HG02938 (cell line): ENCODE measurements around the gene FPGS.

Experiments used
- ATAC-seq: cut with Tn5 transposase; IDR thresholded peaks from one replicate; pipeline ENCODE4 v1.9.1; 2021; ENCODE audit warnings: mild to moderate bottlenecking, moderate library complexity; ENCODE audit not compliant: unreplicated experiment

Gene FPGS

DNA sequence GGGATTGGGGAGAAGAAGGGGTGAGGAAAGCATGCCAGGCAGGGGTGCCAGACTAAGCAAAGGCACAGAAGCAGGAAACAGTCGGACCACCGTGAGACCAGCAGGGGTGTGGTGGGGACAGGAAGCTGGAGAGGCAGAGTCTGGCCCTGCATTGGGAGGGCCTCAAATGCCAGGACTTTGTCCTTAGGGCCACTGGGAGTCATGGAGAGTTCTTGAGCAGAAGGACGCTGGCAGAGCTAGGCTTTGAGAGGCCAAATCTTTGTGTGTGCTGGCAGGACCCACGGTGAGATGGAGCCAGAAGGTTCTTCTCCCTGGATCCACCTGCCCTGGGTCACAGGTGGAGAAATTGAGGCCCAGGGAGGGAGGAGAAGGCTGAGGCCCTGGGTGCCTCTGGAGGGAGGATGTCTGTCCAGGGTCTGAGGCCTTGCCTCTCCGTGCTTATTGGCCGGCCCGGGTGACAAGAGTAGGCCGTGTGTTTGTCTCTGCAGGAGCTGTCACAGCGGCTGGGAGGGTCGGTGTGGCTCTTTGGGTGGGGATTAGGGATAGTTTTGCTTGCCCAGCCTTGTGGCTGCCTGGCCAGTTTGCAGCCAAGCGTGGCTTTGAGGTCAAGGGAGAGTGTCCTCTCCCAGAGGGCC is 53.5 kb downstream of the FPGS start:
- no peak for ATAC-seq

DNA sequence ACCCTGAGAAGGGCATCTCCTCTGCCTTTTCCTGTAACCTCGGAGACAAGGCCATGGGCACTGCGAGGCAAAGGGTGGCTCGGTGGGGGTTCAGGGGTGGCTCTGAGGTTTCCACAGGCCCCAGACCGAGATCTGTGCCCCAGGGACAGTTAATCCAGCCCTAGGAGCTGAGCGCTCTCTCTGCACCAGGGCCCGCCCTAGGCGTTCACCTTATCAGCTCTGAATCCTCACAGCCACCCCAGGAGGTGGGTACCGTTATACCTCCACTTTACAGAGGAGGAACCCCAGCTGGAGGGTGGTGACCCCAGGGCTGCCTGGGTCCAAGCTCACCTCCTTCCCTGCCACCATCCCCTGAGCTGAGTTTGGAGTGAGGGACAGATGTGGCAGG is 54.0 kb downstream of the FPGS start:
- ATAC-seq: no peak

GRCh38 chr9:127857278-127857677 is 54.6 kb downstream of the FPGS start:
- ATAC-seq: no peak

GRCh38 chr9:127858041-127858512 is 55.4 kb downstream of the FPGS start:
- no peak for ATAC-seq

DNA sequence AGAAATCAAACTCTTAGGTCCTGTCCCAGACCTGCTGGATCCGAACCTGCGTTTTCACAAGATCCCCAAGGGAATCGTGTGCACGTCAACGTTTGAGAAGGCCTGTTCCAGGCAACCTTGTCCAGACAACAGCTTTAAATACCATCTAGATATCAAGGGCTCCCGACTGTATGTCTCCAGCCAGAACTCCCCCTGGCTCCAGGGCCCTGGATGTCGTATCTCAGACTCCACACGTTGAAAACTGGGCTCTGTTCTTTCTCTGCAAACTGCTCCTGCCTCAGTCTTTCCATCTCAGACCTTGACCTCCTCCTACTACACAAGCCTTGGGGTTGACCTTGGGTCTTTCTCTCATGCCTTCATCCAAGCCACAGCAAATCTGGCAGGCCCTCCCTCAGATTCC is 57.6 kb downstream of the FPGS start:
- no peak for ATAC-seq

GRCh38 chr9:127860779-127861178 is 58.1 kb downstream of the FPGS start:
- ATAC-seq: no peak

DNA sequence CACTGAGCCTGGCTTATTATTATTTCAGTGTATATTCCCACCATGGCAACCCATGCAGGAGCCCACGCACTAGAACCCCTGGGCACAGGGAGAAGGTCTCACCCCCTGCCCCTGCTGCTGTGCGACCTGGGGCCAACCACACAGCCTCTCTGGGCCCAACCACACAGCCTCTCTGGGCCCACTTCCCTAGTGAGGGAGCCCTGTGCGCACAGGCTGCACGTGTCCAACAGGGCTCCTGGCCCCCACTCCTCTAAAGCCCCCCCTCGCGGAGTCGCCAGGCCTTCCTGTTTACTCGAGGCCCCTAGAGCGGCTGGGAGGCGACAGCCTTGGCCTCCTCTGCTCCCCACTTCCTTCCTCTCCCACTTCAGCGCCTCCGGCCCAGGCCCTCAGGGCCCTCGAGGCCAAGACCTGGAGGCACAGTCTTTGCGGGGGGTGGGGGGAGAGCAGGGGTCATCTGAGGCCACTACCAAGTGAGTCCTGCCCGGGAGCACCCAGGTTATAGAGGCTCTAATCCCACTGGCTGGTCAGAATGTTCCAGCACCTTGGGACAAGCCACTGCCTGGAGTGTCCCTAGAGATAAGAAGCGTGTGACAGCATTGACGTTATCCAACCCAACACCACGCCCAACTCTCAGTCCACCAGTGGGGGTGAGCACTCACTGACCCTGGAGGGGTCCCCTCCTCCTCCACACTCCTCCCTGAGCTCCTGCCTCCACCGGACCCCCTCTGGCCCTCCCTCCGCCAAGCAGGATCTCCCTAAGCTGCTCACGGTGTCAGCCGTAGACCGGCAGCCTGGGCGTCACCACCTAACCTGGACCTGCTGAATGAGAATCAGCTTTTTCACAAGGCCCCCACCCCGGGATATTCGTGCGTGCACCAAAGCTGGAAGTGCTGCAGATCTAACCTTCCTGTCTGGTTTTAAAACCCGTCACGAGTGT is 59.7 kb downstream of the FPGS start:
- ATAC-seq: no peak

- ATAC-seq: no peak
Observed at GRCh38 chr9:127863191-127863621, 60.5 kb downstream of the FPGS start.
